ENCODE measurements around the gene CAPSL. TPM values are rescaled to one million over a fixed set of nuclear protein-coding genes. Genes with fewer than 3 reads are reported as not detected.
A peak's percentile ranks its signal among the peaks of the same experiment; 100 is the strongest.

CAPSL gene
- total and polyA plus RNA-seq, 9 of the 15 experiments (the other 6 are each of a cell fraction or from before 2014, with no cell fraction given), result not detected

GRCh38 chr5:35902046-35902672, 36.3 kb downstream of the CAPSL start:
- intact Hi-C loops (cut with micrococcal nuclease), result no loop called here
- H4K20me1 ChIP-seq (replicated peaks; ENCODE audit: control insufficient read depth, insufficient read depth, low read length), result 0 out of 2 replicates have a peak, but pooled peaks cover 3% of the 10 kb centered on the region
- no peak overlapping the region for H3K9ac ChIP-seq (ENCODE audit: insufficient read depth in 1 of 2, low read depth in 2 of 2, low read length in 2 of 2)
- ChIA-PET POLR2A (no interaction called here), CTCF (ENCODE audit: low intra/inter-chr PET ratio) (no interaction called here)
- BruUV-seq (replicated peaks), result no TSS peak
- ATAC-seq (no peak), FAIRE-seq (no peak), DNase-seq (ENCODE audit: extremely low read depth in 1 of 4, low spot score in 3 of 4) (no peak)
- no peak overlapping the region for H3K27ac ChIP-seq (ENCODE audit: extremely low read depth, low read depth, low read length)
- WGBS (ENCODE audit: insufficient coverage, low coverage, missing lambda C conversion rate), result 0% methylated on average over 2 of the region's 2 CpGs
- H3K27me3 ChIP-seq (ENCODE audit: control insufficient read depth in 2 of 2, insufficient read depth in 2 of 2, low read length in 2 of 2), result no peaks in the 10 kb centered on the region
- H3K79me2 ChIP-seq (ENCODE audit: control insufficient read depth, insufficient read depth, low read length), result no peaks in the 10 kb centered on the region
- no peaks in the 10 kb centered on the region for H3K9me3 ChIP-seq (replicated peaks; ENCODE audit: control insufficient read depth, insufficient read depth, low read depth, low read length)
- TF ChIP-seq ZBED1 (IDR thresholded peaks at IDR 0.05) (no peak), ATF3 (IDR thresholded peaks at IDR 0.05) (0 out of 2 replicates have a peak, but pooled peaks have one; percentile 8), ATF3 (CRISPR knock-in tag; conservative IDR thresholded peaks at IDR 0.05) (no peak), ZNF134 (CRISPR knock-in tag; conservative IDR thresholded peaks at IDR 0.05) (no peak), JUNB (CRISPR knock-in tag; conservative IDR thresholded peaks at IDR 0.05) (no peak)
- in situ Hi-C loops (cut with MboI), result no loop called here
- H3K4me1 ChIP-seq (replicated peaks in 1 of 2; ENCODE audit: control insufficient read depth in 2 of 2, insufficient read depth in 2 of 2, low read length in 2 of 2), result no peaks in the 10 kb centered on the region
- no peak overlapping the region for H3K4me2 ChIP-seq (ENCODE audit: insufficient read depth, low read length)
- H2AFZ ChIP-seq (ENCODE audit: low read depth, low read length), result no peak overlapping the region
- H3K36me3 ChIP-seq (ENCODE audit: control insufficient read depth, insufficient read depth, low read length), result no peaks in the 10 kb centered on the region
- no peaks in the 10 kb centered on the region for H3K9me1 ChIP-seq (ENCODE audit: control insufficient read depth, insufficient read depth, low read length)
- no peak overlapping the region for H3K4me3 ChIP-seq
